ENCODE results near the gene CLMN. TPM values are rescaled to one million over a fixed set of nuclear protein-coding genes. Genes with fewer than 3 reads are reported as not detected.

Gene CLMN
- polyA plus RNA-seq, 3 donors, result 22.0 to 33.7 (median 23.2) TPM

DNA sequence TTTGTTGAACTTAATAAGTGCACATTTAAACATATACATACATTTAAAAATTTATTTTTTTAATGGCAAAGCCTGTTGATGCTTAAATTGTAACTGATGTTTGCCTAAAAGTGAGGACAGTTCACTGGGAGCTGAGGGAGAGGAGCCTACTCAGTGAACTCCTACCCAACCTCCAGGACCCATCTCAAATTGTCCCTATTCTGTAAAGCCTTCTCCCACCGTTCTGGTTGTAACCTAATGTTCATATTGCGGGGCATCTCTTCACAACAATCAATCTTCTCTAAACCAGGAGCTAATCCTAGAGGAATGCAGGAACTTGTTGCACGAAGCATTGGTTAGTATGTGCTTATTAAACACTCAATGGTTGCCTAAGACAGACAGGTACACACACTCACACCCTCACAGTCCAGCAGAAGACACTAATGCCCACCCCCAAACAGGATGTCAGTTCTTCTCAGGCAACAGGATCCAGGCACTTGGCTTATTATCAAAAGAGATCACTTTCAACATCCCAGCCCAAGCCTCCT is 1.8 kb downstream of the CLMN start:
- Histone ChIP-seq H4K20me1 (ENCODE audit: insufficient read depth, low read length) (peaks cover 18% of the 10 kb centered on the region), H3K27me3 (ENCODE audit: control insufficient read depth in 2 of 2, insufficient read depth in 2 of 2, low read length in 2 of 2) (no peaks in the 10 kb centered on the region), H3K79me2 (ENCODE audit: insufficient read depth, low read length) (peaks cover 34% of the 10 kb centered on the region), H3K9me3 (replicated peaks in 1 of 2; ENCODE audit: control insufficient read depth in 1 of 2, insufficient read depth in 1 of 2, low read length in 2 of 2) (no peaks in the 10 kb centered on the region), H3K4me2 (replicated peaks; ENCODE audit: extremely low read depth, low read length, poor library complexity, severe bottlenecking) (peak overlapping the region; percentile 94), H3K4me1 (ENCODE audit: control insufficient read depth in 1 of 2, insufficient read depth in 2 of 2, low read length in 2 of 2) (peaks cover 81 to 87% of the 10 kb centered on the region in 2 donors), H2AFZ (ENCODE audit: insufficient read depth, low read depth, low read length, poor library complexity, severe bottlenecking) (no peak overlapping the region), H3K36me3 (replicated peaks in 1 of 2; ENCODE audit: control insufficient read depth in 1 of 2, insufficient read depth in 2 of 2, low read length in 2 of 2) (no peaks in the 10 kb centered on the region), H3K9ac (ENCODE audit: insufficient read depth, low read length, poor library complexity, severe bottlenecking) (no peak overlapping the region), H3K27ac (ENCODE audit: low read depth in 1 of 2, low read length in 2 of 2) (no peak overlapping the region), H3K4me3 (replicated peaks in 1 of 3; ENCODE audit: low read depth in 2 of 3, low read length in 3 of 3) (peak overlapping the region in 1 of 3 experiments; percentile 84)
- peak overlapping the region in 4 of 7 donors; percentile 4 to 65 (median 36) for H3K27ac Mint-ChIP-seq
- H3K4me1 Mint-ChIP-seq, result peaks cover 87% of the 10 kb centered on the region
- TF ChIP-seq, protein P1, sequence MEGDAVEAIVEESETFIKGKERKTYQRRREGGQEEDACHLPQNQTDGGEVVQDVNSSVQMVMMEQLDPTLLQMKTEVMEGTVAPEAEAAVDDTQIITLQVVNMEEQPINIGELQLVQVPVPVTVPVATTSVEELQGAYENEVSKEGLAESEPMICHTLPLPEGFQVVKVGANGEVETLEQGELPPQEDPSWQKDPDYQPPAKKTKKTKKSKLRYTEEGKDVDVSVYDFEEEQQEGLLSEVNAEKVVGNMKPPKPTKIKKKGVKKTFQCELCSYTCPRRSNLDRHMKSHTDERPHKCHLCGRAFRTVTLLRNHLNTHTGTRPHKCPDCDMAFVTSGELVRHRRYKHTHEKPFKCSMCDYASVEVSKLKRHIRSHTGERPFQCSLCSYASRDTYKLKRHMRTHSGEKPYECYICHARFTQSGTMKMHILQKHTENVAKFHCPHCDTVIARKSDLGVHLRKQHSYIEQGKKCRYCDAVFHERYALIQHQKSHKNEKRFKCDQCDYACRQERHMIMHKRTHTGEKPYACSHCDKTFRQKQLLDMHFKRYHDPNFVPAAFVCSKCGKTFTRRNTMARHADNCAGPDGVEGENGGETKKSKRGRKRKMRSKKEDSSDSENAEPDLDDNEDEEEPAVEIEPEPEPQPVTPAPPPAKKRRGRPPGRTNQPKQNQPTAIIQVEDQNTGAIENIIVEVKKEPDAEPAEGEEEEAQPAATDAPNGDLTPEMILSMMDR (IDR thresholded peaks at IDR 0.05), result no peak
- intact Hi-C loops (cut with micrococcal nuclease), result loop anchor here in 1 of 2 donors (10.0 kb wide), 1 partner anchor 197 kb away; the partner anchor contains the start of gene SYNE3
- H3K4me3 Mint-ChIP-seq, result peak overlapping the region; percentile 90 to 95
- no peak for DNase-seq
- H3K27me3 Mint-ChIP-seq (ENCODE audit: low read depth in 3 of 3), result peaks cover 2 to 19% (median 7%) of the 10 kb centered on the region in 3 donors
- H3K36me3 Mint-ChIP-seq, result peaks cover 9 to 16% of the 10 kb centered on the region in 2 donors
- WGBS (ENCODE audit: insufficient coverage), result no CpG with 5 or more reads among the region's 3 CpGs
- peaks cover 0 to 2% (median 0%) of the 10 kb centered on the region in 7 donors for H3K9me3 Mint-ChIP-seq

DNA sequence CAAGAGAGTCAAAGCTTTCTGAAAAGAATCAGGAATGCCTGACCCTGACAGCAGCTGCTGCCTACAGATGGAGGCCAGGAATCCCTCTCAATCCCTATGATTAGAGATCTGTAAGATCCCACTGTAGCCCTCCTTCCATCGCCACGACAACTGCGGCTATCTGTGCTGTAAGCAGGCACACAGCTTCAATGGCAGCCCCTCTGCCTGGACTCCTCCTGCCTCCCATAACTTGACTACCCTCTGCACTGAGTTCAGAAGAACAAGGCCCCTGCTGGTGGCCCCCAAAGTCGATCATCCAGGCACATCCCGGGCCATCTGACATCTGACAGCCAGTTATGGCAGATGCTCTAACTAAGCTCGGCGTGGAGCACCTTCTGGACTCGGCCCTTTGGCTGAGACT is 2.9 kb downstream of the CLMN start:
- peaks cover 9 to 12% of the 10 kb centered on the region in 2 donors for H3K36me3 Mint-ChIP-seq
- peak overlapping the region in 4 of 7 donors; percentile 30 to 47 (median 32) for H3K27ac Mint-ChIP-seq
- peaks cover 87% of the 10 kb centered on the region for H3K4me1 Mint-ChIP-seq
- H3K9me3 Mint-ChIP-seq, result peaks cover 0 to 2% (median 0%) of the 10 kb centered on the region in 7 donors
- Histone ChIP-seq H3K36me3 (replicated peaks in 1 of 2; ENCODE audit: control insufficient read depth in 1 of 2, insufficient read depth in 2 of 2, low read length in 2 of 2) (no peaks in the 10 kb centered on the region), H3K9me3 (replicated peaks in 1 of 2; ENCODE audit: control insufficient read depth in 1 of 2, insufficient read depth in 1 of 2, low read length in 2 of 2) (no peaks in the 10 kb centered on the region), H4K20me1 (ENCODE audit: insufficient read depth, low read length) (peaks cover 18% of the 10 kb centered on the region), H3K4me2 (replicated peaks; ENCODE audit: extremely low read depth, low read length, poor library complexity, severe bottlenecking) (no peak overlapping the region), H3K4me1 (ENCODE audit: control insufficient read depth in 1 of 2, insufficient read depth in 2 of 2, low read length in 2 of 2) (peaks cover 81 to 87% of the 10 kb centered on the region in 2 donors), H3K27me3 (ENCODE audit: control insufficient read depth in 2 of 2, insufficient read depth in 2 of 2, low read length in 2 of 2) (no peaks in the 10 kb centered on the region), H3K79me2 (ENCODE audit: insufficient read depth, low read length) (peaks cover 45% of the 10 kb centered on the region), H3K4me3 (replicated peaks in 1 of 3; ENCODE audit: low read depth in 2 of 3, low read length in 3 of 3) (no peak overlapping the region), H3K27ac (ENCODE audit: low read depth in 1 of 2, low read length in 2 of 2) (no peak overlapping the region), H3K9ac (ENCODE audit: insufficient read depth, low read length, poor library complexity, severe bottlenecking) (no peak overlapping the region), H2AFZ (ENCODE audit: insufficient read depth, low read depth, low read length, poor library complexity, severe bottlenecking) (no peak overlapping the region)
- H3K27me3 Mint-ChIP-seq (ENCODE audit: low read depth in 3 of 3), result peaks cover 2 to 19% (median 7%) of the 10 kb centered on the region in 3 donors
- intact Hi-C loops (cut with micrococcal nuclease), result loop anchor here in 1 of 2 donors (10.0 kb wide), 1 partner anchor 198 kb away; the partner anchor contains the start of gene SYNE3
- DNase-seq, result no peak
- TF ChIP-seq, protein P1 (IDR thresholded peaks at IDR 0.05), result no peak
- WGBS (ENCODE audit: insufficient coverage), result 92% methylated on average over 8 of the region's 8 CpGs
- no peak overlapping the region for H3K4me3 Mint-ChIP-seq
